Keratinocyte (primary cell): ENCODE measurements around the gene PSMB7. TPM values are rescaled to one million over a fixed set of nuclear protein-coding genes. Genes with fewer than 3 reads are reported as not detected.

Experiments
- DNase-seq: peaks from one replicate; pipeline ENCODE4 v3.0.0-alpha.2; 2011; ENCODE audit warnings: low read depth, missing footprints, low spot score
- FAIRE-seq: peaks from 2 replicates; lab custom pipeline; 2011; peaks lifted over from hg19 to GRCh38; lab: Jason Lieb, UNC
- H2AFZ ChIP-seq: 2 replicates; pipeline ENCODE4 v1.6.0; 2012; ENCODE audit warnings: low read length, control low read depth, inconsistent platforms; ENCODE audit not compliant: control insufficient read depth
- H3K27ac ChIP-seq: 2 replicates; pipeline ENCODE4 v1.5.1; 2011; ENCODE audit warnings: low read length; ENCODE audit not compliant: control insufficient read depth, insufficient read depth
- H3K27me3 ChIP-seq: 3 replicates; pipeline ENCODE4 v1.6.0; 2011; ENCODE audit warnings: low read length; ENCODE audit not compliant: control insufficient read depth, insufficient read depth; ENCODE audit errors: extremely low read depth
- H3K36me3 ChIP-seq, 2 experiments: 2 replicates in 1 of 2; 3 replicates in 1 of 2; pipeline ENCODE4 v1.5.1; 2011; ENCODE audit warnings: low read length in 2 of 2, mild to moderate bottlenecking in 1 of 2; ENCODE audit not compliant: control insufficient read depth in 2 of 2, insufficient read depth in 2 of 2; ENCODE audit errors: extremely low read depth in 1 of 2
- H3K4me1 ChIP-seq: 3 replicates; pipeline ENCODE4 v1.5.1; 2011; ENCODE audit warnings: low read length; ENCODE audit not compliant: control insufficient read depth, insufficient read depth; ENCODE audit errors: extremely low read depth
- H3K4me2 ChIP-seq: 3 replicates; pipeline ENCODE4 v1.6.0; 2011; ENCODE audit warnings: low read depth, low read length; ENCODE audit not compliant: control insufficient read depth, insufficient read depth; ENCODE audit errors: extremely low read depth
- H3K4me3 ChIP-seq, 3 experiments: fragments of 200-600 bp in 1 of 3; sonication (generic) in 1 of 3; 2 replicates in 2 of 3; 3 replicates in 1 of 3; pipeline ENCODE4 v1.5.1; 2011 to 2016; ENCODE audit warnings: low read length in 3 of 3, mild to moderate bottlenecking in 3 of 3, control low read depth in 2 of 3, inconsistent platforms in 1 of 3, low read depth in 1 of 3, mixed read lengths in 1 of 3, mixed run types in 1 of 3, moderate library complexity in 1 of 3; ENCODE audit not compliant: control insufficient read depth in 2 of 3, insufficient read depth in 2 of 3; ENCODE audit errors: extremely low read depth in 1 of 3
- H3K79me2 ChIP-seq: 2 replicates; pipeline ENCODE4 v1.6.0; 2012; ENCODE audit warnings: low read length; ENCODE audit not compliant: control insufficient read depth, insufficient read depth
- H3K9ac ChIP-seq: 3 replicates; pipeline ENCODE4 v1.6.0; 2011; ENCODE audit warnings: low read length; ENCODE audit not compliant: control insufficient read depth, insufficient read depth; ENCODE audit errors: extremely low read depth
- H3K9me1 ChIP-seq: 3 replicates; pipeline ENCODE4 v1.6.0; 2011; ENCODE audit warnings: low read length; ENCODE audit not compliant: control insufficient read depth, insufficient read depth; ENCODE audit errors: extremely low read depth
- H3K9me3 ChIP-seq: 2 replicates; pipeline ENCODE4 v1.5.1; 2012; ENCODE audit warnings: low read depth, low read length; ENCODE audit not compliant: control insufficient read depth
- H4K20me1 ChIP-seq: 3 replicates; pipeline ENCODE4 v1.6.0; 2011; ENCODE audit warnings: low read length; ENCODE audit not compliant: control insufficient read depth, insufficient read depth; ENCODE audit errors: extremely low read depth
- CTCF ChIP-seq, 3 experiments: IDR thresholded peaks in 1 of 3; conservative IDR thresholded peaks in 1 of 3; optimal IDR thresholded peaks in 1 of 3; 2 replicates in 2 of 3; 3 replicates in 1 of 3; pipeline versions ENCODE3 to v1.5.1; 2011; ENCODE audit warnings: low read length in 3 of 3, mild to moderate bottlenecking in 3 of 3, moderate library complexity in 2 of 3, control low read depth in 1 of 3, inconsistent platforms in 1 of 3; ENCODE audit not compliant: insufficient read depth in 2 of 3; ENCODE audit errors: extremely low read depth in 1 of 3
- EZH2 ChIP-seq: IDR thresholded peaks from one replicate; pipeline ENCODE4 v1.6.1; 2012; ENCODE audit warnings: inconsistent platforms, mild to moderate bottlenecking, low read length, moderate library complexity
- dilution Hi-C: fragments of 300-500 bp; cut with MboI; formaldehyde crosslinking; loops from one replicate; pipeline ENCODE4 v1.7.0; 2020; ENCODE audit warnings: low sequenced_read_pairs; ENCODE audit not compliant: extremely low pct_ligation_motif_present
- polyA minus RNA-seq, 3 experiments: library from RNA; depleted of rRNA, polyadenylated mRNA; stranded (reverse); fragments of >200 nt; gene quantifications; 1 replicate in 1 of 3; 2 replicates in 1 of 3; 3 replicates in 1 of 3; pipeline ENCODE4 v1.2.3, GENCODE V29; 2011
- polyA plus RNA-seq, 5 experiments: library from polyadenylated mRNA; depleted of rRNA in 3 of 5; stranded (reverse) in 3 of 5; stranded (forward) in 1 of 5; unstranded in 1 of 5; fragments of >200 nt; gene quantifications; 1 replicate in 1 of 5; 2 replicates in 3 of 5; 3 replicates in 1 of 5; pipeline versions ENCODE4 v1.2.1 to v1.2.3, GENCODE V29; 2011 to 2012; ENCODE audit warnings: missing spikeins in 2 of 5, low read depth in 1 of 5, low replicate concordance in 1 of 5

Gene PSMB7
- 353 to 388 TPM (median 360 TPM) in 3 replicates for polyA plus RNA-seq
- 46.0 TPM for polyA plus RNA-seq (2011; ENCODE audit: low read depth)
- polyA plus RNA-seq (2011; cell fraction: cytosol; rRNA removed) = 305 and 390 TPM in 2 replicates
- 205 and 225 TPM in 2 replicates for polyA plus RNA-seq (2011; cell fraction: nucleus; rRNA removed)
- polyA plus RNA-seq (2012; ENCODE audit: low replicate concordance) = 228 and 312 TPM in 2 replicates
- polyA minus RNA-seq = 142 to 261 TPM (median 258 TPM) in 3 replicates
- polyA minus RNA-seq (2011; cell fraction: cytosol; rRNA and poly(A)+ RNA removed) = 148 TPM
- 58.9 and 97.7 TPM in 2 replicates for polyA minus RNA-seq (2011; cell fraction: nucleus; rRNA and poly(A)+ RNA removed)

GRCh38 chr9:124415102-124415851, at the start of gene PSMB7:
Gene PSMB7 (minus strand): TSS chr9:124415442. CDS start chr9:124415425, 17 bp downstream.
- H3K4me2 ChIP-seq = peak within 1 kb of the TSS; percentile 98
- H3K27ac ChIP-seq = peak within 1 kb of the TSS; percentile 97
- H3K9me3 ChIP-seq = no peaks in the 10 kb centered on the region
- H3K4me1 ChIP-seq = peaks cover 42% of the 10 kb centered on the region
- peak within 1 kb of the TSS; percentile 98 for H3K9ac ChIP-seq
- no peaks in the 10 kb centered on the region for H3K9me1 ChIP-seq
- H3K36me3 ChIP-seq = peaks cover 6 to 36% of the 10 kb centered on the region in 2 experiments
- H3K4me3 ChIP-seq = peak within 1 kb of the TSS; percentile 73 to 100 (median 88)
- DNase-seq (peak; percentile 76), FAIRE-seq (peak; percentile 79)
- dilution Hi-C loops = no loop called here
- no peak for TF ChIP-seq EZH2
- TF ChIP-seq CTCF (optimal IDR thresholded peaks at IDR 0.05 in 1 of 3, IDR thresholded peaks at IDR 0.05 in 1 of 3, conservative IDR thresholded peaks at IDR 0.05 in 1 of 3; ENCODE audit: extremely low read depth in 1 of 3, insufficient read depth in 2 of 3, low read length in 3 of 3) = peak; percentile 80 to 91 (median 86)
- no peaks in the 10 kb centered on the region for H4K20me1 ChIP-seq
- peak within 1 kb of the TSS; percentile 94 for H2AFZ ChIP-seq
- no peaks in the 10 kb centered on the region for H3K27me3 ChIP-seq
- peaks cover 29% of the 10 kb centered on the region for H3K79me2 ChIP-seq

- Histone ChIP-seq H3K27ac (no peak overlapping the region), H3K36me3 (no peaks in the 10 kb centered on the region), H3K4me3 (no peak overlapping the region), H4K20me1 (no peaks in the 10 kb centered on the region), H3K4me2 (no peak overlapping the region), H3K27me3 (no peaks in the 10 kb centered on the region), H2AFZ (no peak overlapping the region), H3K9me3 (no peaks in the 10 kb centered on the region), H3K9ac (no peak overlapping the region), H3K9me1 (no peaks in the 10 kb centered on the region), H3K79me2 (no peaks in the 10 kb centered on the region), H3K4me1 (no peaks in the 10 kb centered on the region)
- dilution Hi-C loops = no loop called here
- TF ChIP-seq CTCF (optimal IDR thresholded peaks at IDR 0.05 in 1 of 3, IDR thresholded peaks at IDR 0.05 in 1 of 3, conservative IDR thresholded peaks at IDR 0.05 in 1 of 3; ENCODE audit: extremely low read depth in 1 of 3, insufficient read depth in 2 of 3, low read length in 3 of 3) = no peak
- TF ChIP-seq EZH2 = no peak
- DNase-seq (no peak), FAIRE-seq (no peak)
Observed at GRCh38 chr9:124462739-124463138, 47.5 kb upstream of the PSMB7 start.
